Measurements from ENCODE around the gene MELTF.

Gene MELTF

DNA sequence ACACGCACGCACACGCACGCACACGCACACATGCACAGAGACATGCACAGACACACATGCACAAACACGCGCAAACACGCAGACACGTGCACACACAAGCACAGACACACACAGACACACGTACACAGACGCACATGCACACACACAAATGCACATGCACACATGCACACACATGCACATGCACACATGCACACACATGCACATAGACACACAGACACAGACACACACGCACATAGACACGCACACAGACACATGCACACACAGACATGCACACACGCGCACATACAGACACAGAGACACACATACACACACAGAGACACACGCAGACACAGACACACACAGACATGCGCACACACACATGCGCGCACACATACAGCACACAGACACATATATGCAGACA lies 34.6 kb downstream of the MELTF start:
- WGBS: 96% methylated on average over 19 of the region's 19 CpGs

DNA sequence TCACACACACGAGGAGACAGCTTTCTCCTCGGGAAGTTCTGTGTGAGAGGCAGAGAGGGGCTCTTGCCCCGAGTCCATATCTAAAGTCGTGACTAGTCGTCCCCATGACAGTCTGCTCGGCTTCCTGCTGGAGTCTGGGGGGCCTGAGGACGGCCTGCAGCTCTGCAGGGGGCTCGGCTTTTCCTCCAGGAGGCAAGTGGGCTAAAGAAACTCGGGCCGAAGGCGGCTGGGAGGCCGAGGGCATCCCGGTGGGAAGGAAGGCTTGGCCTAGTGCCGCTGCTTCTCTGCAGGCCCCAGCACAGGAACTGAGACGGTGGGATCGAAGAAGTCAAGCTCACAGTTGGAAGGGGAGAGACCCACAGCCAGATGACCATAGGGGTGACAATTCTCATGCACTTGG lies 35.6 kb downstream of the MELTF start:
- H3K9me3 ChIP-seq (ENCODE audit: control insufficient read depth, low read length): no peaks in the 10 kb centered on the region
- H3K36me3 ChIP-seq (ENCODE audit: control insufficient read depth in 1 of 2, insufficient read depth in 2 of 2, low read depth in 1 of 2, low read length in 2 of 2): no peaks in the 10 kb centered on the region
- H3K4me2 ChIP-seq (ENCODE audit: low read length, poor library complexity, severe bottlenecking): no peak overlapping the region
- no peak overlapping the region for H4K8ac ChIP-seq (ENCODE audit: low read length)
- H4K91ac ChIP-seq (ENCODE audit: low read length): no peak overlapping the region
- peaks cover 7% of the 10 kb centered on the region for H3K4me1 ChIP-seq (ENCODE audit: control insufficient read depth, insufficient read depth, low read depth, low read length)
- H3K79me1 ChIP-seq (replicated peaks; ENCODE audit: low read length, poor library complexity, severe bottlenecking): no peaks in the 10 kb centered on the region
- no peak overlapping the region for H2BK15ac ChIP-seq (ENCODE audit: low read depth, poor library complexity, severe bottlenecking)
- no peak overlapping the region for H2AFZ ChIP-seq (ENCODE audit: low read depth, low read length)
- no peak overlapping the region for H2AK5ac ChIP-seq (ENCODE audit: low read length, severe bottlenecking)
- H3K9ac ChIP-seq (ENCODE audit: low read length): no peak overlapping the region
- H3K4ac ChIP-seq (ENCODE audit: low read depth in 1 of 2, low read length in 2 of 2): no peak overlapping the region
- H2BK5ac ChIP-seq (ENCODE audit: low read depth, low read length, poor library complexity, severe bottlenecking): no peak overlapping the region
- 53% methylated on average over 16 of the region's 16 CpGs for WGBS
- H3K23ac ChIP-seq (ENCODE audit: low read length in 2 of 2): no peak overlapping the region
- H3K27ac ChIP-seq (ENCODE audit: low read length, poor library complexity, severe bottlenecking): no peak overlapping the region
- H2BK12ac ChIP-seq (ENCODE audit: low read length in 2 of 2): no peak overlapping the region
- no peak overlapping the region for H3K4me3 ChIP-seq (ENCODE audit: insufficient read depth in 1 of 2, low read depth in 1 of 2, low read length in 2 of 2)
- H2BK120ac ChIP-seq (ENCODE audit: low read depth, low read length): no peak overlapping the region
- H3K14ac ChIP-seq (ENCODE audit: low read length in 2 of 2): no peak overlapping the region
- DNase-seq: no peak
- H3K18ac ChIP-seq (ENCODE audit: low read depth in 1 of 2, low read length in 2 of 2): no peak overlapping the region
- peaks cover 15 to 27% of the 10 kb centered on the region in 2 experiments for H3K27me3 ChIP-seq (ENCODE audit: control insufficient read depth in 1 of 2, insufficient read depth in 1 of 2, low read length in 2 of 2)

More for the DNA sequence above, 34.6 kb downstream of the MELTF start:
- no peak overlapping the region for H3K18ac ChIP-seq (ENCODE audit: low read depth in 1 of 2, low read length in 2 of 2)
- no peak overlapping the region for H2BK15ac ChIP-seq (ENCODE audit: low read depth, poor library complexity, severe bottlenecking)
- no peak overlapping the region for H3K4me2 ChIP-seq (ENCODE audit: low read length, poor library complexity, severe bottlenecking)
- H3K27me3 ChIP-seq (ENCODE audit: control insufficient read depth in 1 of 2, insufficient read depth in 1 of 2, low read length in 2 of 2): peaks cover 6 to 18% of the 10 kb centered on the region in 2 experiments
- H3K4me3 ChIP-seq (ENCODE audit: insufficient read depth in 1 of 2, low read depth in 1 of 2, low read length in 2 of 2): no peak overlapping the region
- H3K27ac ChIP-seq (ENCODE audit: low read length, poor library complexity, severe bottlenecking): no peak overlapping the region
- H3K9ac ChIP-seq (ENCODE audit: low read length): no peak overlapping the region
- H3K23ac ChIP-seq (ENCODE audit: low read length in 2 of 2): no peak overlapping the region
- peak overlapping the region in 1 of 2 experiments; percentile 88 for H3K14ac ChIP-seq (ENCODE audit: low read length in 2 of 2)
- H3K4me1 ChIP-seq (ENCODE audit: control insufficient read depth, insufficient read depth, low read depth, low read length): peaks cover 4% of the 10 kb centered on the region
- H2AK5ac ChIP-seq (ENCODE audit: low read length, severe bottlenecking): no peak overlapping the region
- no peak overlapping the region for H2BK5ac ChIP-seq (ENCODE audit: low read depth, low read length, poor library complexity, severe bottlenecking)
- peak overlapping the region; percentile 1 for H4K91ac ChIP-seq (ENCODE audit: low read length)
- no peaks in the 10 kb centered on the region for H3K79me1 ChIP-seq (replicated peaks; ENCODE audit: low read length, poor library complexity, severe bottlenecking)
- no peak overlapping the region for H2BK120ac ChIP-seq (ENCODE audit: low read depth, low read length)
- no peaks in the 10 kb centered on the region for H3K36me3 ChIP-seq (ENCODE audit: control insufficient read depth in 1 of 2, insufficient read depth in 2 of 2, low read depth in 1 of 2, low read length in 2 of 2)
- H3K4ac ChIP-seq (ENCODE audit: low read depth in 1 of 2, low read length in 2 of 2): no peak overlapping the region
- H2BK12ac ChIP-seq (ENCODE audit: low read length in 2 of 2): no peak overlapping the region
- H2AFZ ChIP-seq (ENCODE audit: low read depth, low read length): no peak overlapping the region
- no peaks in the 10 kb centered on the region for H3K9me3 ChIP-seq (ENCODE audit: control insufficient read depth, low read length)
- H4K8ac ChIP-seq (ENCODE audit: low read length): no peak overlapping the region
- no peak for DNase-seq

DNA sequence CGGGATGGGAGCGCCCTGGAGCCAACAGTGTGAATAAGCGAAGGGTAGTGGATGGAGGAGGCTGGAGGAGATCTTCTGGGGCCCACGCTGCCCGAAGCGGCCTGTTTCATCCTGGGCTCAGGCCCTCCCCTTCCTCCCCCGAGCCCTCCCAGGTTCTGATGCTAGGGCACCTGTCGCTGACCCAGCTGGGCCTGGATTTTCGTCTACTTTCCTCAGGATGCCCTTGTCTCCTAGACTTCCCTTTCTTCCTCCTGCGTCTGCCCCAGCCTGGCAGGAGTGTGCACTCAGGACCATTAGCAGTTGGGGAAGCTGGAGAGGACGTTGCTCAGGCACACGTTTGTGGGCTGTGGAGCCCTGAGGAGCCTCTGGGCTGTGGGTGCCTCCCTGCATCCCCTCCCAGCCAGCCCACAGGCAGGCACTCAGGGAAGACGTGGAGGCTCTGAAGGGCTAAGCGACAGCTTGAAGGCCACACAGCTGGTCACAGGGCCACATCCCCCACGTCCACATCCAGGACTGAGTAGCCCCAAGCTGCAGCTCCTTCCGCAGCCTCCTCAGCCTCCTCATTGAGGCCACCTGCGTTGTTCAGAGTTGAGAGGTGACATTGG lies 37.1 kb downstream of the MELTF start:
- Histone ChIP-seq H2BK5ac (ENCODE audit: low read depth, low read length, poor library complexity, severe bottlenecking) (no peak overlapping the region), H3K4me3 (ENCODE audit: insufficient read depth in 1 of 2, low read depth in 1 of 2, low read length in 2 of 2) (no peak overlapping the region), H3K4me1 (ENCODE audit: control insufficient read depth, insufficient read depth, low read depth, low read length) (peaks cover 7% of the 10 kb centered on the region), H3K4me2 (ENCODE audit: low read length, poor library complexity, severe bottlenecking) (no peak overlapping the region), H3K18ac (ENCODE audit: low read depth in 1 of 2, low read length in 2 of 2) (no peak overlapping the region), H3K27me3 (ENCODE audit: control insufficient read depth in 1 of 2, insufficient read depth in 1 of 2, low read length in 2 of 2) (peaks cover 29 to 33% of the 10 kb centered on the region in 2 experiments), H3K4ac (ENCODE audit: low read depth in 1 of 2, low read length in 2 of 2) (no peak overlapping the region), H4K91ac (ENCODE audit: low read length) (no peak overlapping the region), H2BK120ac (ENCODE audit: low read depth, low read length) (no peak overlapping the region), H3K27ac (ENCODE audit: low read length, poor library complexity, severe bottlenecking) (no peak overlapping the region), H2AFZ (ENCODE audit: low read depth, low read length) (no peak overlapping the region), H3K14ac (ENCODE audit: low read length in 2 of 2) (no peak overlapping the region), H3K79me1 (replicated peaks; ENCODE audit: low read length, poor library complexity, severe bottlenecking) (no peaks in the 10 kb centered on the region), H2AK5ac (ENCODE audit: low read length, severe bottlenecking) (no peak overlapping the region), H2BK12ac (ENCODE audit: low read length in 2 of 2) (no peak overlapping the region), H3K36me3 (ENCODE audit: control insufficient read depth in 1 of 2, insufficient read depth in 2 of 2, low read depth in 1 of 2, low read length in 2 of 2) (no peaks in the 10 kb centered on the region), H3K9ac (ENCODE audit: low read length) (no peak overlapping the region), H3K9me3 (ENCODE audit: control insufficient read depth, low read length) (no peaks in the 10 kb centered on the region), H4K8ac (ENCODE audit: low read length) (no peak overlapping the region), H2BK15ac (ENCODE audit: low read depth, poor library complexity, severe bottlenecking) (no peak overlapping the region), H3K23ac (ENCODE audit: low read length in 2 of 2) (no peak overlapping the region)
- DNase-seq: no peak
- 91% methylated on average over 17 of the region's 17 CpGs for WGBS

DNA sequence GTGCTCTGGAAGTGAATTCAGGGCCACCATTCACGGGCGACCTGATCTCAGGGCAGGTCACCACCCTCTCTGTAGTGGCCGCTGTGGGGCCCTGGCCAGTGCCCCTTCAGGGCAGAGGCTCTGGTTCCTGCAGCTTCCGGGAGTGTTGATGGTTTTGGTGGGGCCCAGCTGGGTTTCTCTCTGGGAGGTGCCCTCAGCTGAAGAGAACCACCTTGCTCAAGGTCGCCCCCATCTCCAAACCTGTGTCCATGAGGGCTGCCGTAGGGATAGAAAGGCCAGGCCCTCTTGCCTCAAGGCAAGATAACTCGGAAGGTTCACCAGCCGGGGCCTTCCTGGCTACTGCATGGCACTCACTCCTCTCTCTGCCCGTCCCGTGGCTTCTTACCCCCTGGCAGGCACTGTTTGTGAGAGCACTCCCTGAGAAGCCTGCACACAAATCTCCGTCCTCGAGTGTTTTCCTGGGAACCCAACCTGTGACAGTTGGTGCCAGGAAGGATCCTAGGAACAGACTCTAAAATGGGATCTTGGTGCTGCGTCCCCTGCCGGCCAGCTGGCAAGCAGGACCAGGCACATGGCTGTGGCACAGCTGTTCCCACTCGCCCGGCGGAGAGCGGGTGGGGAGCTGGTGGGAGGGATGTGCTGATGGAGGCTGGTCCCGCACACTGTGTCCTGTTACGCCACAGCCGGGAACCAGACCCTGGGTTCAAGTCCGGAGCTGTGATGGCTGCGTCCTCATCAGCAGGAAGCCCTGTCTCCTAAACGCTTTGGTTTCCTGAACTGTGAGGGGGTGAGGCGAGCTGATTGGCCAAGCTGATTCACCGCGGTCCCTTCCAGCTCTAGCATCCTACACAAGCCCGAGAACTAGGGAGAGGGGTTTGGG lies 37.8 kb downstream of the MELTF start:
- no peak overlapping the region for H3K9ac ChIP-seq (ENCODE audit: low read length)
- no peak for DNase-seq
- H3K14ac ChIP-seq (ENCODE audit: low read length in 2 of 2): no peak overlapping the region
- H3K27me3 ChIP-seq (ENCODE audit: control insufficient read depth in 1 of 2, insufficient read depth in 1 of 2, low read length in 2 of 2): peaks cover 36 to 41% of the 10 kb centered on the region in 2 experiments
- H2AK5ac ChIP-seq (ENCODE audit: low read length, severe bottlenecking): no peak overlapping the region
- H3K4ac ChIP-seq (ENCODE audit: low read depth in 1 of 2, low read length in 2 of 2): no peak overlapping the region
- no peaks in the 10 kb centered on the region for H3K79me1 ChIP-seq (replicated peaks; ENCODE audit: low read length, poor library complexity, severe bottlenecking)
- no peak overlapping the region for H3K27ac ChIP-seq (ENCODE audit: low read length, poor library complexity, severe bottlenecking)
- no peaks in the 10 kb centered on the region for H3K36me3 ChIP-seq (ENCODE audit: control insufficient read depth in 1 of 2, insufficient read depth in 2 of 2, low read depth in 1 of 2, low read length in 2 of 2)
- no peak overlapping the region for H4K91ac ChIP-seq (ENCODE audit: low read length)
- no peak overlapping the region for H2AFZ ChIP-seq (ENCODE audit: low read depth, low read length)
- no peak overlapping the region for H3K4me2 ChIP-seq (ENCODE audit: low read length, poor library complexity, severe bottlenecking)
- no peak overlapping the region for H3K4me3 ChIP-seq (ENCODE audit: insufficient read depth in 1 of 2, low read depth in 1 of 2, low read length in 2 of 2)
- H4K8ac ChIP-seq (ENCODE audit: low read length): no peak overlapping the region
- H3K9me3 ChIP-seq (ENCODE audit: control insufficient read depth, low read length): no peaks in the 10 kb centered on the region
- 81% methylated on average over 28 of the region's 28 CpGs for WGBS
- H2BK12ac ChIP-seq (ENCODE audit: low read length in 2 of 2): no peak overlapping the region
- H3K18ac ChIP-seq (ENCODE audit: low read depth in 1 of 2, low read length in 2 of 2): no peak overlapping the region
- H2BK15ac ChIP-seq (ENCODE audit: low read depth, poor library complexity, severe bottlenecking): no peak overlapping the region
- no peak overlapping the region for H2BK5ac ChIP-seq (ENCODE audit: low read depth, low read length, poor library complexity, severe bottlenecking)
- H3K23ac ChIP-seq (ENCODE audit: low read length in 2 of 2): no peak overlapping the region
- peaks cover 7% of the 10 kb centered on the region for H3K4me1 ChIP-seq (ENCODE audit: control insufficient read depth, insufficient read depth, low read depth, low read length)
- no peak overlapping the region for H2BK120ac ChIP-seq (ENCODE audit: low read depth, low read length)

Data from mesenchymal stem cell (in vitro differentiated cells and primary cell).